Measurements from ENCODE around the gene WDR4.
A peak's percentile ranks its signal among the peaks of the same experiment; 100 is the strongest.
"Not testable (repeated sequence)": the region's sequence is repeated elsewhere in the genome, so short reads cannot be mapped to it uniquely, and the experiment has no call there.

Gene WDR4

GRCh38 chr21:42835611-42836401 is 43.5 kb downstream of the WDR4 start:
- ChIA-PET CTCF (interaction anchor here (0.6 kb wide), 1 partner anchor 44 kb away, joined by 4 read pairs; no protein-coding TSS in a partner anchor), POLR2A (interaction anchor here (0.6 kb wide), 1 partner anchor 66 kb away, joined by 3 read pairs; no protein-coding TSS in a partner anchor)
- DNase-seq (ENCODE audit: extremely low spot score): no peak
- TF ChIP-seq NFRKB (IDR thresholded peaks at IDR 0.05): no peak
- TF ChIP-seq SP1 (IDR thresholded peaks at IDR 0.05): no peak

GRCh38 chr21:42835211-42835610 is 44.1 kb downstream of the WDR4 start:
- ChIA-PET POLR2A (no interaction called here), CTCF (no interaction called here)
- TF ChIP-seq, protein P1, sequence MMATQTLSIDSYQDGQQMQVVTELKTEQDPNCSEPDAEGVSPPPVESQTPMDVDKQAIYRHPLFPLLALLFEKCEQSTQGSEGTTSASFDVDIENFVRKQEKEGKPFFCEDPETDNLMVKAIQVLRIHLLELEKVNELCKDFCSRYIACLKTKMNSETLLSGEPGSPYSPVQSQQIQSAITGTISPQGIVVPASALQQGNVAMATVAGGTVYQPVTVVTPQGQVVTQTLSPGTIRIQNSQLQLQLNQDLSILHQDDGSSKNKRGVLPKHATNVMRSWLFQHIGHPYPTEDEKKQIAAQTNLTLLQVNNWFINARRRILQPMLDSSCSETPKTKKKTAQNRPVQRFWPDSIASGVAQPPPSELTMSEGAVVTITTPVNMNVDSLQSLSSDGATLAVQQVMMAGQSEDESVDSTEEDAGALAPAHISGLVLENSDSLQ (IDR thresholded peaks at IDR 0.05): no peak
- no peak for TF ChIP-seq BHLHE40 (IDR thresholded peaks at IDR 0.05; ENCODE audit: borderline replicate concordance)
- no peak for TF ChIP-seq FOXM1 (IDR thresholded peaks at IDR 0.05; ENCODE audit: borderline replicate concordance)
- no peak for TF ChIP-seq ELF4 (IDR thresholded peaks at IDR 0.05)
- DNase-seq (ENCODE audit: extremely low spot score): no peak

GRCh38 chr21:42834726-42835191 is 44.6 kb downstream of the WDR4 start:
- POLR2A ChIA-PET: no interaction called here
- CTCF ChIA-PET: no interaction called here
- TF ChIP-seq FOXA1 (IDR thresholded peaks at IDR 0.05): no peak
- TF ChIP-seq HDGF (IDR thresholded peaks at IDR 0.05; ENCODE audit: borderline replicate concordance): no peak
- TF ChIP-seq NFRKB (IDR thresholded peaks at IDR 0.05): no peak
- no peak for TF ChIP-seq FOXK2 (IDR thresholded peaks at IDR 0.05)
- no peak for TF ChIP-seq CTBP1 (IDR thresholded peaks at IDR 0.05; ENCODE audit: borderline replicate concordance)
- TF ChIP-seq, protein P1 (IDR thresholded peaks at IDR 0.05): no peak
- TF ChIP-seq ELF4 (IDR thresholded peaks at IDR 0.05): no peak
- TF ChIP-seq BHLHE40 (IDR thresholded peaks at IDR 0.05; ENCODE audit: borderline replicate concordance): no peak
- TF ChIP-seq LEF1 (IDR thresholded peaks at IDR 0.05; ENCODE audit: borderline replicate concordance): no peak
- no peak for TF ChIP-seq TARDBP (IDR thresholded peaks at IDR 0.05)
- TF ChIP-seq ZNF384 (IDR thresholded peaks at IDR 0.05): no peak
- TF ChIP-seq SUZ12 (IDR thresholded peaks at IDR 0.05): no peak

DNA sequence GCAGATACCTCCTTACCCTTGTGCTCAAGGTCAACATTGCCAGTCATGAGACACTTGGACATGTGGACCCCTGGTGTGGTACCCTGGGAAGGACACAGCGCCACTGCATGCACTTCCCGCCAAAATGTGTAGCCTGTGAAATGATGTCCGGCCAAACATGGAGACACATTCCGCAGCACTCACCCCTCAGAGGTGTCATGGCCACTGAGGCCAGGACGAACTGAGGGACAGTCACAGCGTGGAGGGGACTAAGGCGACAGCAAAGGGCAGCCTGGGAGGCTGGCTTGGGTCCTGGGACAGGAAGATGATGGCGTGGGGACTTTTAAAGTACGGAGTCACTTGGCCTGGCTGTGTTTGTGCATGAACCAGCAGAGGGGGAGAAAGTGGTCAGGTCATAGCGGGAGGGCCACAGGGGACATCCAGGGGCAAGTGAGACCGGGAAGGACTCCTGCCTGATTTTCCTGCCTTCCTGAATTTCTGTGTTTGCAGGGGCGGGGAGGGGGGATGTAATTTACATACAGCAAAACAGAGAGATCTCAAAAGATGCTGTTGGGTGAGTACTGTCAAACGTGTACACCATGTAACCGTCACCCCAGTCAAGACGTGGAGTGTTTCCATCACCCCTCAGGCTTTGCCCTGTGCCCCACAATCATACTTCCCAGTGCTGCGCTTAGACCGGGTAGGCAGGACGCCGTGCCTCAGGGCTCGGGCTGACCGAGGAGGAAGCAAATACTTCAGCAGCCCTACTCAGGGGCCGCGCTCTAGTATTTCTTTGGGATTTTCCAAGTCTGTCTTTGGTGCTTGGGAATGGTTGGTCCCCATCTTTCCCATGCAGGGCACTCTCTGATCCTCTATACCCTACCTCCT is 45.2 kb downstream of the WDR4 start:
- CTCF ChIA-PET: interaction anchor here (0.7 kb wide), 1 partner anchor 60 kb away, joined by 3 read pairs; no protein-coding TSS in a partner anchor
- POLR2A ChIA-PET: no interaction called here
- no peak for TF ChIP-seq FOXK2 (IDR thresholded peaks at IDR 0.05)
- TF ChIP-seq NFRKB (IDR thresholded peaks at IDR 0.05): no peak
- TF ChIP-seq, protein P1 (IDR thresholded peaks at IDR 0.05): no peak
- no peak for TF ChIP-seq HDGF (IDR thresholded peaks at IDR 0.05; ENCODE audit: borderline replicate concordance)
- TF ChIP-seq FOXM1 (IDR thresholded peaks at IDR 0.05; ENCODE audit: borderline replicate concordance): no peak
- 0 out of 2 replicates have a peak, but pooled peaks have one; percentile 23 for TF ChIP-seq ZNF384 (IDR thresholded peaks at IDR 0.05)
- TF ChIP-seq L3MBTL2 (conservative IDR thresholded peaks at IDR 0.05): peak; percentile 83
- no peak for TF ChIP-seq BHLHE40 (IDR thresholded peaks at IDR 0.05; ENCODE audit: borderline replicate concordance)
- 0 out of 2 replicates have a peak, but pooled peaks have one; percentile 17 for TF ChIP-seq ELF4 (IDR thresholded peaks at IDR 0.05)
- TF ChIP-seq SP1 (IDR thresholded peaks at IDR 0.05): no peak
- no peak for TF ChIP-seq CTBP1 (IDR thresholded peaks at IDR 0.05; ENCODE audit: borderline replicate concordance)
- no peak for TF ChIP-seq SUZ12 (IDR thresholded peaks at IDR 0.05)
- no peak for TF ChIP-seq FOXA1 (IDR thresholded peaks at IDR 0.05)
- TF ChIP-seq ARNT (IDR thresholded peaks at IDR 0.05): no peak
- no peak for TF ChIP-seq TARDBP (IDR thresholded peaks at IDR 0.05)
- DNase-seq (ENCODE audit: extremely low spot score): no peak

More at GRCh38 chr21:42834726-42835191, 44.6 kb downstream of the WDR4 start:
- no peak for DNase-seq (ENCODE audit: extremely low spot score)

DNA sequence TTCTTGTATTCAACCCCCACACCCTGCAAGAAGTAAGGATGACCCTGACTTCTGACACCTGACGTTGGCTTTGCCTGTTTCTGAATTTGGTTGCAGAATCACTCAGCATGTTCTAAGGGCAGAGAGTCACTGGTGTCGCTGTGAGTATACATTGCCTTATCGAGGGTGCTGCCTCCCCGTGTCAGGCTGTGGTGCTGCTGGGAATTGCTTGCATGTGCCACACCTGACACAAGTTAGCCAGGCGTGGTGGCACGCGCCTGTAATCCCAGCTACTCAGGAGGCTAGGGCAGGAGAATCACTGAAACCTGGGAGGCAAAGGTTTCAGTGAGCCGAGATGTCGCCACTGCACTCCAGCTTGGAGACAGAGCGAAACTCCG is 45.9 kb downstream of the WDR4 start:
- DNase-seq (ENCODE audit: extremely low spot score): peak; percentile 70
- CTCF ChIA-PET: interaction anchor here (0.7 kb wide), 1 partner anchor 61 kb away, joined by 3 read pairs; no protein-coding TSS in a partner anchor
- POLR2A ChIA-PET: no interaction called here
- TF ChIP-seq FOXM1 (IDR thresholded peaks at IDR 0.05; ENCODE audit: borderline replicate concordance): no peak
- no peak for TF ChIP-seq FOXA1 (IDR thresholded peaks at IDR 0.05)
- no peak for TF ChIP-seq HDGF (IDR thresholded peaks at IDR 0.05; ENCODE audit: borderline replicate concordance)
- no peak for TF ChIP-seq TARDBP (IDR thresholded peaks at IDR 0.05)
- no peak for TF ChIP-seq ELF4 (IDR thresholded peaks at IDR 0.05)
- TF ChIP-seq CTBP1 (IDR thresholded peaks at IDR 0.05; ENCODE audit: borderline replicate concordance): no peak
- TF ChIP-seq ARNT (IDR thresholded peaks at IDR 0.05): no peak
- TF ChIP-seq FOXK2 (IDR thresholded peaks at IDR 0.05): no peak
- no peak for TF ChIP-seq L3MBTL2 (conservative IDR thresholded peaks at IDR 0.05)
- TF ChIP-seq SUZ12 (IDR thresholded peaks at IDR 0.05): no peak

DNA sequence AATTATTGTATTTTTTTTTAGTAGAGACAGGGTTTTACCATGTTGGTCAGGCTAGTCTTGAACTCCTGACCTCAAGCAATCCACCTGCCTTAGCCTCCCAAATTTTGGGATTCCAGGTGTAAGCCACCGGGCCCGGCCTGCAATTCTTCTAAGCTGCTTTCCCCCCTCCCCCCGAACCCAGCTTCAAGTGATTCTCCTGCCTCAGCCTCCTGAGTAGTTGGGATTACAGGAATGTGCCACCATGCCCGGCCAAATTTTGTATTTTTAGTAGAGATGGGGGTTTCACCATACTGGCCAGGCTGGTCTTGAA is 47.1 kb downstream of the WDR4 start:
- DNase-seq (ENCODE audit: extremely low spot score); POLR2A ChIA-PET; CTCF ChIA-PET: not testable (repeated sequence)

All from HEK293T (cell line).